HG03108 (cell line): Measurements from ENCODE around the gene MRGPRF.

Experiments used
- ATAC-seq: cut with Tn5 transposase; IDR thresholded peaks from one replicate; pipeline ENCODE4 v1.9.1; 2021; ENCODE audit warnings: moderate library complexity; ENCODE audit not compliant: unreplicated experiment

MRGPRF gene

GRCh38 chr11:69024509-69024908 lies 11.5 kb upstream of the MRGPRF start:
- no peak for ATAC-seq

GRCh38 chr11:69022260-69022659 lies 9.2 kb upstream of the MRGPRF start:
- no peak for ATAC-seq

GRCh38 chr11:69018924-69019323 lies 5.9 kb upstream of the MRGPRF start:
- no peak for ATAC-seq

GRCh38 chr11:69017951-69018350 lies 4.9 kb upstream of the MRGPRF start:
- ATAC-seq, result no peak

GRCh38 chr11:69014898-69015549 lies 2.0 kb upstream of the MRGPRF start:
- ATAC-seq, result no peak

GRCh38 chr11:69014084-69014851 lies 1.2 kb upstream of the MRGPRF start:
- ATAC-seq, result no peak

GRCh38 chr11:69012092-69013008 lies 696 bp downstream of the MRGPRF start:
- ATAC-seq, result no peak

GRCh38 chr11:69011624-69012091 lies 1.4 kb downstream of the MRGPRF start:
- no peak for ATAC-seq

- no peak for ATAC-seq
These were observed 2.0 kb downstream of the MRGPRF start for GRCh38 chr11:69010964-69011623.

- ATAC-seq, result no peak
These were observed 2.6 kb downstream of the MRGPRF start for GRCh38 chr11:69010361-69010891.

- no peak for ATAC-seq
These were observed 3.4 kb downstream of the MRGPRF start for GRCh38 chr11:69009441-69010211.

GRCh38 chr11:69008737-69009440 lies 4.2 kb downstream of the MRGPRF start:
- ATAC-seq, result no peak

GRCh38 chr11:69007975-69008381 lies 5.1 kb downstream of the MRGPRF start:
- ATAC-seq, result no peak

GRCh38 chr11:69006816-69007215 lies 6.2 kb downstream of the MRGPRF start:
- no peak for ATAC-seq

- no peak for ATAC-seq
These were observed 7.2 kb downstream of the MRGPRF start for GRCh38 chr11:69005631-69006368.

- ATAC-seq, result no peak
These were observed 7.8 kb downstream of the MRGPRF start for GRCh38 chr11:69005183-69005630.

GRCh38 chr11:69004411-69005182 lies 8.4 kb downstream of the MRGPRF start:
- ATAC-seq, result no peak
